SK-N-SH treated with all-trans-retinoic acid at 6 μM for 48 hours (cell line): ENCODE results near the gene VEGFB.

Experiments used
- ATAC-seq: fragments of 200-7000 bp; cut with Tn5 transposase; 3 replicates; pipeline ENCODE4 v1.9.1; 2020; ENCODE audit warnings: mild to moderate bottlenecking, moderate library complexity
- ARNTL ChIP-seq: fragments of 450-650 bp; formaldehyde crosslinking; IDR thresholded peaks from 2 replicates; pipeline ENCODE4 v1.5.0; 2020; ENCODE audit warnings: low read depth, mild to moderate bottlenecking, moderate library complexity, borderline replicate concordance
- BACH2 ChIP-seq: fragments of 250-450 bp; sonication (Bioruptor Pico); IDR thresholded peaks from 2 replicates; pipeline ENCODE4 v1.9.0; 2021; ENCODE audit warnings: mild to moderate bottlenecking, borderline replicate concordance
- CSDC2 ChIP-seq: fragments of 250-450 bp; sonication (Bioruptor Pico); IDR thresholded peaks from 2 replicates; pipeline ENCODE4 v1.5.0; 2020; ENCODE audit warnings: mild to moderate bottlenecking, moderate library complexity
- ESRRG ChIP-seq: fragments of 250-450 bp; sonication (Bioruptor Pico); IDR thresholded peaks from 2 replicates; pipeline ENCODE4 v1.6.1; 2021; ENCODE audit warnings: mild to moderate bottlenecking
- GLIS3 ChIP-seq: fragments of 250-450 bp; sonication (Bioruptor Pico); IDR thresholded peaks from 2 replicates; pipeline ENCODE4 v1.5.0; 2020; ENCODE audit warnings: mild to moderate bottlenecking, moderate library complexity
- ISL1 ChIP-seq: fragments of 250-450 bp; sonication (Bioruptor Pico); IDR thresholded peaks from 2 replicates; pipeline ENCODE4 v2.1.2; 2022; ENCODE audit warnings: mild to moderate bottlenecking, moderate library complexity
- OSR1 ChIP-seq: fragments of 250-450 bp; sonication (Bioruptor Pico); IDR thresholded peaks from 2 replicates; pipeline ENCODE4 v1.8.0; 2022; ENCODE audit warnings: moderate library complexity, mild to moderate bottlenecking, inconsistent platforms
- PPARA ChIP-seq: fragments of 250-450 bp; sonication (Bioruptor Pico); IDR thresholded peaks from 2 replicates; pipeline ENCODE4 v1.5.0; 2020; ENCODE audit warnings: mild to moderate bottlenecking, borderline replicate concordance
- RARB ChIP-seq: fragments of 250-450 bp; sonication (Bioruptor Pico); IDR thresholded peaks from 2 replicates; pipeline ENCODE4 v1.8.0; 2021; ENCODE audit warnings: mild to moderate bottlenecking, moderate library complexity
- SNAI2 ChIP-seq: fragments of 250-450 bp; sonication (Bioruptor Pico); IDR thresholded peaks from 2 replicates; pipeline ENCODE4 v1.5.0; 2020; ENCODE audit warnings: mild to moderate bottlenecking, moderate library complexity
- TOX ChIP-seq: fragments of 250-450 bp; sonication (Bioruptor Pico); IDR thresholded peaks from 2 replicates; pipeline ENCODE4 v1.8.0; 2021; ENCODE audit warnings: mild to moderate bottlenecking, moderate library complexity, borderline replicate concordance
- ZFP3 ChIP-seq: fragments of 250-450 bp; sonication (Bioruptor Pico); IDR thresholded peaks from 2 replicates; pipeline ENCODE4 v1.5.0; 2020; ENCODE audit warnings: mild to moderate bottlenecking, moderate library complexity
- ZNF565 ChIP-seq: fragments of 450-650 bp; formaldehyde crosslinking; conservative IDR thresholded peaks from 2 replicates; pipeline ENCODE4 v1.5.0; 2020; ENCODE audit warnings: low read depth, mild to moderate bottlenecking, moderate library complexity
- ZNF70 ChIP-seq: fragments of 450-650 bp; formaldehyde crosslinking; IDR thresholded peaks from 2 replicates; pipeline ENCODE4 v1.5.0; 2020; ENCODE audit warnings: mild to moderate bottlenecking, moderate library complexity
- ZNF8 ChIP-seq: fragments of 450-650 bp; formaldehyde crosslinking; IDR thresholded peaks from 2 replicates; pipeline ENCODE4 v1.5.0; 2020; ENCODE audit warnings: mild to moderate bottlenecking, moderate library complexity
- TF ChIP-seq, protein P1 (sequence below): fragments of 250-450 bp; sonication (Bioruptor Pico); IDR thresholded peaks from 2 replicates; pipeline ENCODE4 v1.8.0; 2021; ENCODE audit warnings: low read depth, mild to moderate bottlenecking, moderate library complexity, borderline replicate concordance
- TF ChIP-seq, protein P2 (sequence below): fragments of 250-450 bp; sonication (Bioruptor Pico); IDR thresholded peaks from 2 replicates; pipeline ENCODE4 v1.5.0; 2020; ENCODE audit warnings: mild to moderate bottlenecking, moderate library complexity
- TF ChIP-seq, protein P3 (sequence below): fragments of 250-450 bp; sonication (Bioruptor Pico); IDR thresholded peaks from 2 replicates; pipeline ENCODE4 v1.5.1; 2021; ENCODE audit warnings: mild to moderate bottlenecking, moderate library complexity
- TF ChIP-seq, protein P4 (sequence below): fragments of 250-450 bp; sonication (Bioruptor Pico); IDR thresholded peaks from 2 replicates; pipeline ENCODE4 v1.5.1; 2020; ENCODE audit warnings: low read depth, mild to moderate bottlenecking, moderate library complexity
- TF ChIP-seq, protein P5 (sequence below): fragments of 250-450 bp; sonication (Bioruptor Pico); IDR thresholded peaks from 2 replicates; pipeline ENCODE4 v1.8.0; 2020; ENCODE audit warnings: mild to moderate bottlenecking, moderate library complexity, borderline replicate concordance

The VEGFB gene

DNA sequence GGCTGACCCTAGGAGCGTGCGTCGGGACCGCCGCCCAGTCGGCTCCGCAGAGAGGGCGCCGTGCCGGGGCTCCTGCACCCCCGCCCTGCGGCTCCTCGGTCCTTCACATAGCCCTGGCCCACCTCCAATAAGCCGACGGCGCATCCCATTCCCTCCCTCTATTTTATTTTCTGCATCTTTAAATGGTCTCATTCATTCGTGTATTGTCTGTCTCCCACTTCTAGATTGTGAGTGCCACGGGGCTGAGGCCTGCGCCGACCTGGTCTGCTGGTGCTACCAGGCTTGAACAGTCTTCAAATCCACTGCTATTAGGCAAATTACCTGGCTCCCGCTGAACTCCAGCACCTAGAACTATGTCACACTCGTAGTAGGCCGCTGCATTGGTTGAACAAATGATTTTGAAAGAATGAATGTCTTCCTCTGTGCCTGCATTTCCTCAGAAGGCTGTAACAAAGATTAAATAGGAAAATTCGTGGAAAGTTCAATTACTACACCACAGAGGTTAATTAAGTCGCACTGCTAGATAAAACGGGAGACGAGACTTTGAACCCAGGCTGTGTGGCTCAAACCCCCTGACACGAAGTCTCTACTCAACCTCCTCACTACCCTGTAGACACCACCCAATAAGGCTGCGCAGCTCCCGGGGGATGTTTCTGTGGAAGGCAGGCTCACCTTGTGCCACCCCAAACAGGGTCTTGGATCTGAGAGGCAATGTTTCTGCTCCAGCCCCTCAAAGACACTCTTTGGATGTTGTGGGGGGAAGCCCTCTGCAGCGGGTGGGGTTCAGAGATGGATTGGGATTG lies 13.5 kb downstream of the VEGFB start:
- no peak for ATAC-seq
- TF ChIP-seq, protein P1, sequence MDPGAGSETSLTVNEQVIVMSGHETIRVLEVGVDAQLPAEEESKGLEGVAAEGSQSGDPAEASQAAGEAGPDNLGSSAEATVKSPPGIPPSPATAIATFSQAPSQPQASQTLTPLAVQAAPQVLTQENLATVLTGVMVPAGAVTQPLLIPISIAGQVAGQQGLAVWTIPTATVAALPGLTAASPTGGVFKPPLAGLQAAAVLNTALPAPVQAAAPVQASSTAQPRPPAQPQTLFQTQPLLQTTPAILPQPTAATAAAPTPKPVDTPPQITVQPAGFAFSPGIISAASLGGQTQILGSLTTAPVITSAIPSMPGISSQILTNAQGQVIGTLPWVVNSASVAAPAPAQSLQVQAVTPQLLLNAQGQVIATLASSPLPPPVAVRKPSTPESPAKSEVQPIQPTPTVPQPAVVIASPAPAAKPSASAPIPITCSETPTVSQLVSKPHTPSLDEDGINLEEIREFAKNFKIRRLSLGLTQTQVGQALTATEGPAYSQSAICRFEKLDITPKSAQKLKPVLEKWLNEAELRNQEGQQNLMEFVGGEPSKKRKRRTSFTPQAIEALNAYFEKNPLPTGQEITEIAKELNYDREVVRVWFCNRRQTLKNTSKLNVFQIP (CRISPR knock-in tag), result no peak
- TF ChIP-seq, protein P2, sequence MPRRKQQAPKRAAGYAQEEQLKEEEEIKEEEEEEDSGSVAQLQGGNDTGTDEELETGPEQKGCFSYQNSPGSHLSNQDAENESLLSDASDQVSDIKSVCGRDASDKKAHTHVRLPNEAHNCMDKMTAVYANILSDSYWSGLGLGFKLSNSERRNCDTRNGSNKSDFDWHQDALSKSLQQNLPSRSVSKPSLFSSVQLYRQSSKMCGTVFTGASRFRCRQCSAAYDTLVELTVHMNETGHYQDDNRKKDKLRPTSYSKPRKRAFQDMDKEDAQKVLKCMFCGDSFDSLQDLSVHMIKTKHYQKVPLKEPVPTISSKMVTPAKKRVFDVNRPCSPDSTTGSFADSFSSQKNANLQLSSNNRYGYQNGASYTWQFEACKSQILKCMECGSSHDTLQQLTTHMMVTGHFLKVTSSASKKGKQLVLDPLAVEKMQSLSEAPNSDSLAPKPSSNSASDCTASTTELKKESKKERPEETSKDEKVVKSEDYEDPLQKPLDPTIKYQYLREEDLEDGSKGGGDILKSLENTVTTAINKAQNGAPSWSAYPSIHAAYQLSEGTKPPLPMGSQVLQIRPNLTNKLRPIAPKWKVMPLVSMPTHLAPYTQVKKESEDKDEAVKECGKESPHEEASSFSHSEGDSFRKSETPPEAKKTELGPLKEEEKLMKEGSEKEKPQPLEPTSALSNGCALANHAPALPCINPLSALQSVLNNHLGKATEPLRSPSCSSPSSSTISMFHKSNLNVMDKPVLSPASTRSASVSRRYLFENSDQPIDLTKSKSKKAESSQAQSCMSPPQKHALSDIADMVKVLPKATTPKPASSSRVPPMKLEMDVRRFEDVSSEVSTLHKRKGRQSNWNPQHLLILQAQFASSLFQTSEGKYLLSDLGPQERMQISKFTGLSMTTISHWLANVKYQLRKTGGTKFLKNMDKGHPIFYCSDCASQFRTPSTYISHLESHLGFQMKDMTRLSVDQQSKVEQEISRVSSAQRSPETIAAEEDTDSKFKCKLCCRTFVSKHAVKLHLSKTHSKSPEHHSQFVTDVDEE (CRISPR knock-in tag), result no peak
- TF ChIP-seq, protein P3, sequence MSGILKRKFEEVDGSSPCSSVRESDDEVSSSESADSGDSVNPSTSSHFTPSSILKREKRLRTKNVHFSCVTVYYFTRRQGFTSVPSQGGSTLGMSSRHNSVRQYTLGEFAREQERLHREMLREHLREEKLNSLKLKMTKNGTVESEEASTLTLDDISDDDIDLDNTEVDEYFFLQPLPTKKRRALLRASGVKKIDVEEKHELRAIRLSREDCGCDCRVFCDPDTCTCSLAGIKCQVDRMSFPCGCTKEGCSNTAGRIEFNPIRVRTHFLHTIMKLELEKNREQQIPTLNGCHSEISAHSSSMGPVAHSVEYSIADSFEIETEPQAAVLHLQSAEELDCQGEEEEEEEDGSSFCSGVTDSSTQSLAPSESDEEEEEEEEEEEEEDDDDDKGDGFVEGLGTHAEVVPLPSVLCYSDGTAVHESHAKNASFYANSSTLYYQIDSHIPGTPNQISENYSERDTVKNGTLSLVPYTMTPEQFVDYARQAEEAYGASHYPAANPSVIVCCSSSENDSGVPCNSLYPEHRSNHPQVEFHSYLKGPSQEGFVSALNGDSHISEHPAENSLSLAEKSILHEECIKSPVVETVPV (CRISPR knock-in tag), result no peak
- TF ChIP-seq, all 23 proteins: peak for 0

DNA sequence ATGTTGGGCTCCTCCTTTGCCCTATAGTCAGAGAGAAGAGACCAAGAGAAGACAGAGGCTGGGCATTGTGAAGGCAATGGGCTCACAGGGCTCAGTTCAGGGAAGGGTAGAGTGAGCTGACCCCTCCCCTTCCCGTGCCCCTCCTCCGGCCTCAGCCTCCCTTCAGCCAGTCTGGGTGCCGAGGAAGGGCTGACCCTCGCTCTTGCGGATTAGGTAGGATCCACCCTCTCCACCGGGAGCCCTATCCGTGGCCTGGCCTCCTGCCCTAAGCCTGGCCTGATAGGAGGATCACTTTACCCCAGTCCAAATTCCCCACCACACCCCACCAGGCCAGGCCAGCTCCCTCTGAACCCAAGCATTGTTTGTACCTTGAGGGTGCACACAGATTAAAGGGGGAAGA lies 14.2 kb downstream of the VEGFB start:
- TF ChIP-seq RARB (CRISPR knock-in tag) (no peak), PPARA (CRISPR knock-in tag) (no peak), ESRRG (CRISPR knock-in tag) (no peak), ARNTL (no peak), ZNF70 (CRISPR knock-in tag) (no peak), TOX (CRISPR knock-in tag) (no peak), SNAI2 (CRISPR knock-in tag) (no peak), GLIS3 (CRISPR knock-in tag) (no peak), ZNF8 (CRISPR knock-in tag) (no peak), OSR1 (CRISPR knock-in tag) (no peak), ISL1 (CRISPR knock-in tag) (no peak), CSDC2 (CRISPR knock-in tag) (no peak), BACH2 (CRISPR knock-in tag) (no peak), ZFP3 (CRISPR knock-in tag) (no peak), ZNF565 (CRISPR knock-in tag) (no peak)
- TF ChIP-seq, protein P3 (CRISPR knock-in tag), result no peak
- TF ChIP-seq, protein P4, sequence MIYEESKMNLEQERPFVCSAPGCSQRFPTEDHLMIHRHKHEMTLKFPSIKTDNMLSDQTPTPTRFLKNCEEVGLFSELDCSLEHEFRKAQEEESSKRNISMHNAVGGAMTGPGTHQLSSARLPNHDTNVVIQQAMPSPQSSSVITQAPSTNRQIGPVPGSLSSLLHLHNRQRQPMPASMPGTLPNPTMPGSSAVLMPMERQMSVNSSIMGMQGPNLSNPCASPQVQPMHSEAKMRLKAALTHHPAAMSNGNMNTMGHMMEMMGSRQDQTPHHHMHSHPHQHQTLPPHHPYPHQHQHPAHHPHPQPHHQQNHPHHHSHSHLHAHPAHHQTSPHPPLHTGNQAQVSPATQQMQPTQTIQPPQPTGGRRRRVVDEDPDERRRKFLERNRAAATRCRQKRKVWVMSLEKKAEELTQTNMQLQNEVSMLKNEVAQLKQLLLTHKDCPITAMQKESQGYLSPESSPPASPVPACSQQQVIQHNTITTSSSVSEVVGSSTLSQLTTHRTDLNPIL (CRISPR knock-in tag), result no peak
- TF ChIP-seq, protein P5, sequence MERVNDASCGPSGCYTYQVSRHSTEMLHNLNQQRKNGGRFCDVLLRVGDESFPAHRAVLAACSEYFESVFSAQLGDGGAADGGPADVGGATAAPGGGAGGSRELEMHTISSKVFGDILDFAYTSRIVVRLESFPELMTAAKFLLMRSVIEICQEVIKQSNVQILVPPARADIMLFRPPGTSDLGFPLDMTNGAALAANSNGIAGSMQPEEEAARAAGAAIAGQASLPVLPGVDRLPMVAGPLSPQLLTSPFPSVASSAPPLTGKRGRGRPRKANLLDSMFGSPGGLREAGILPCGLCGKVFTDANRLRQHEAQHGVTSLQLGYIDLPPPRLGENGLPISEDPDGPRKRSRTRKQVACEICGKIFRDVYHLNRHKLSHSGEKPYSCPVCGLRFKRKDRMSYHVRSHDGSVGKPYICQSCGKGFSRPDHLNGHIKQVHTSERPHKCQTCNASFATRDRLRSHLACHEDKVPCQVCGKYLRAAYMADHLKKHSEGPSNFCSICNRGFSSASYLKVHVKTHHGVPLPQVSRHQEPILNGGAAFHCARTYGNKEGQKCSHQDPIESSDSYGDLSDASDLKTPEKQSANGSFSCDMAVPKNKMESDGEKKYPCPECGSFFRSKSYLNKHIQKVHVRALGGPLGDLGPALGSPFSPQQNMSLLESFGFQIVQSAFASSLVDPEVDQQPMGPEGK (CRISPR knock-in tag), result no peak
- no peak for ATAC-seq
